GM12865 (cell line): ENCODE measurements around the gene CCDC141.
"Not testable (repeated sequence)": the region's sequence is repeated elsewhere in the genome, so short reads cannot be mapped to it uniquely, and the experiment has no call there.

Experiments used
- DNase-seq: peaks from one replicate; pipeline ENCODE4 v3.0.0; 2010; ENCODE audit warnings: low read depth
- H3K4me3 ChIP-seq: 2 replicates; pipeline ENCODE4 v1.5.1; 2011; ENCODE audit warnings: mild to moderate bottlenecking, low read depth, low read length, control low read depth
- TF ChIP-seq, protein P1 (sequence below): IDR thresholded peaks from 2 replicates; pipeline ENCODE4 v1.5.1; 2011; ENCODE audit warnings: low read length, control low read depth, low read depth, inconsistent platforms; ENCODE audit not compliant: insufficient read depth; ENCODE audit errors: missing control alignments

The CCDC141 gene

DNA sequence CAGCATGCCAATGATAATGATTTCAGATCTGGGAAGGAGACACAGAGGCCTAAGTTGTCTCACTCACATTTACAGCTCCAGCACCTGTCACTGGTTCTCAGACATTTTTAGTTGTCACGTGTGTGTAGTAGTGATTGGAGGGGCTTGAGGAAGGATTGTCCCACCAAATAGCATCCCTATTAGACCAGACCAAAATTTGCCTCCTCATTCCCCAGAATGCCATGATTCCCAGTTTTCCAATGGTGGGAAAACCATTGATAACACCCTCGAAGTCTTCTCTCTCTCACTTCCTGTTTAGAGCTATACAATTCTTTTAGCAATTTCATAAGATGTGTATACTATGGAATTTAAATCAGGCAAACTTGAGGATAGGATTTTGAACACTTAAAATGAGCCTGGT is 52.5 kb downstream of the CCDC141 start:
- no peak for DNase-seq
- no peak overlapping the region for H3K4me3 ChIP-seq
- TF ChIP-seq, protein P1, sequence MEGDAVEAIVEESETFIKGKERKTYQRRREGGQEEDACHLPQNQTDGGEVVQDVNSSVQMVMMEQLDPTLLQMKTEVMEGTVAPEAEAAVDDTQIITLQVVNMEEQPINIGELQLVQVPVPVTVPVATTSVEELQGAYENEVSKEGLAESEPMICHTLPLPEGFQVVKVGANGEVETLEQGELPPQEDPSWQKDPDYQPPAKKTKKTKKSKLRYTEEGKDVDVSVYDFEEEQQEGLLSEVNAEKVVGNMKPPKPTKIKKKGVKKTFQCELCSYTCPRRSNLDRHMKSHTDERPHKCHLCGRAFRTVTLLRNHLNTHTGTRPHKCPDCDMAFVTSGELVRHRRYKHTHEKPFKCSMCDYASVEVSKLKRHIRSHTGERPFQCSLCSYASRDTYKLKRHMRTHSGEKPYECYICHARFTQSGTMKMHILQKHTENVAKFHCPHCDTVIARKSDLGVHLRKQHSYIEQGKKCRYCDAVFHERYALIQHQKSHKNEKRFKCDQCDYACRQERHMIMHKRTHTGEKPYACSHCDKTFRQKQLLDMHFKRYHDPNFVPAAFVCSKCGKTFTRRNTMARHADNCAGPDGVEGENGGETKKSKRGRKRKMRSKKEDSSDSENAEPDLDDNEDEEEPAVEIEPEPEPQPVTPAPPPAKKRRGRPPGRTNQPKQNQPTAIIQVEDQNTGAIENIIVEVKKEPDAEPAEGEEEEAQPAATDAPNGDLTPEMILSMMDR = no peak

DNA sequence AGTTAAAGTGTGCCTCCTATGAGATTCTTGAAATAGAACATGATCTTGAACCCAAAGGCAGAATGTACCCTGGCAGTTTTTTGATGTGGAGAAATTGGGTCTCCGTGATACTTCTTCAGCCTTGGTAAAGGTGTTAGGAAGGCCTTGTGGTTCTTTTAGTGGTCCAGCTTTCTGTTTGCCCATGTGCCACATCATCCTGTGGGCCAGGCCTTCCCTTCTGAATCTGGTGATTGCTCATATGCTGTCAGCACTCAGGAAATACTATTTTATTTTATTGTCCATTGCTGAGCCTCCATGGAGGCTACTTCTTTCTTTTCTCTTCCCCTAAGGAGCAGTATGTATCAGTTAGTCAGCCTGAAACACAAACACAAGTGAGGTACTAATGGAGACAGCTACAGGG is 52.9 kb downstream of the CCDC141 start:
- no peak for DNase-seq
- no peak overlapping the region for H3K4me3 ChIP-seq
- TF ChIP-seq, protein P1 = no peak

DNA sequence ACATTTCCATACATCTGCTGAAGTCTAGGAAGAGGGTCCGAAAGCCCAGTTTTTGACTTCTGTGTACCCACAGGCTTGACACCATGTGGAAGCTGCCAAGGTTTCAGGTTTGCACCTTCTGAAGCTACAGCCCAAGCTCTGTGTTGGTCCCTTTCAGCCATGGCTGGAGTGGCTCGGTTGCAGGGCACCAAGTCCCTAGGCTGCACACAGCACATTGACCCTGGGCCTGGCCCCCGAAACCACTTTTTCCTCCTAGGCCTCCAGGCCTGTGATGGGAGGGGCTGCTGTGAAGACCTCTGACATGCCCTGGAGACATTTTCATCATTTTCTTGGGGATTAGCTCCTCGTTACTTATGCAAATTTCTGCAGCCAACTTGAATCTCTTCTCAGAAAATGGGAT is 55.7 kb downstream of the CCDC141 start:
- TF ChIP-seq, protein P1 = no peak
- no peak for DNase-seq
- no peak overlapping the region for H3K4me3 ChIP-seq

DNA sequence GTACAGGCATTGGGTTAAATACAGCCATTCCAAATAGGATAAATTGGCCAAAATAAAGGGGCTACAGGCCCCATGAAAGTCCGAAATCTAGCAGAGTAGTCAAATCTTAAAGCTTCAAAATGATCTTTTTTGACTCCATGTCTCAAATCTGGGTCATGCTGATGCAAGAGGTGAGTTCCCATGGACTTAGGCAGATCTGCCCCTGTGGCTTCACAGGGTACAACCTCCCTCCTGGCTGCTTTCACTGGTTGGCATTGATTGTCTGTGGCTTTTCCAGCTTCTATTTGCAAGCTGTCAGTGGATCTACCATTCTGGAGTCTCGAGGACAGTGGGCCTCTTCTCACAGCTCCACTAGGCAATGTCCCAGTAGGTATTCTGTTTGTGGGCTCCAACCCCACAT is 56.1 kb downstream of the CCDC141 start:
- TF ChIP-seq, protein P1 = no peak
- DNase-seq = no peak
- no peak overlapping the region for H3K4me3 ChIP-seq

DNA sequence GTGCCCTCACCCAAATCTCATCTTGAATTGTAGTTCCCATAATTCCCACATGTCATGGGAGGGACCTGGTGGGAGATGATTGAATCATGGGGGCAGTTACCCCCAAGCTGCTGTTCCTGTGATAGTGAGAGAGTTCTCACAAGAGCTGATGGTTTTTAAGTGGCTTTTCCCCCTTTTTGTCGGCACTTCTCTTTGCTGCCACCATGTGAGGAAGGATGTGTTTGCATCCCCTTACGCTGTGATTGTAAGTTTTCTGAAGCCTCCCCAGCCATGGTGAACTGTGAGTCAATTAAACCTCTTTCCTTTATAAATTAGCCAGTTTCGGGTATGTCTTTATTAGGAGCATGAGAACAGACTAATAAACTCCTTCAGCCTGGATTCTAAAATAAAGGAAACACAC is 57.2 kb downstream of the CCDC141 start:
- not testable (repeated sequence) for DNase-seq, H3K4me3 ChIP-seq

DNA sequence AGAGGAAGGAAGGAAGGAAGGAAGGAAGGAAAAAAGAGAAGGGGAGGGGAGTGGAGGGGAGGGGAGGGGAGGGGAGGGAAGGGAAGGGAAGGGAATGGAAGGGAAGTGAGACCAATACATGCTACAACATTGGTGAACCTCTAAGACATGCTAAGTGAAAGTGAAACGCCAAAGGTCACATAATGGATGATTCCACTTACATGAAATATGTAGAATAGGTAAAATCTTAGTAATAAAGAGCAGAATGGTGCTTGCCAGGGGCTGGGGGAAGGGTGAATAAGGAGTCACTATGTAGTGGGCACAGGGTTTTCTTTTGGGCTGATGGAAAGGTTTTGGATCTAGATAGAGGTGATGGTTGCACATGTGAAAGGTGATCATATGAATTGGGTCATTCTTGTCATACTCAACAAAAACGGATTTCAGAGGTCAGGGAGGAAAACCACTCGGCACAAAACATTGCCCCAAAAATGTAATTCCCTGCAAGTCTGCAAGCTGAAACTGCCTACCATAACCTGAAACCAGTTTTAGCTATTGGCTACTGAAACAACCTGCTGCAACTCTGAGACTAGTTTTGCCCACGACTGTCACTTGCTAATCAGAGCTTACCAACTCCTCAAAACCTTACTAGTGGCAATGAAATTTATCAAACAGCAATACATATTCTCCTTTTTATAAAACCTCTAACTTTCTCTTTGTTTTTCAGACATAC is 59.2 kb downstream of the CCDC141 start:
- no peak overlapping the region for H3K4me3 ChIP-seq
- TF ChIP-seq, protein P1 = no peak
- DNase-seq = peak; percentile 43

DNA sequence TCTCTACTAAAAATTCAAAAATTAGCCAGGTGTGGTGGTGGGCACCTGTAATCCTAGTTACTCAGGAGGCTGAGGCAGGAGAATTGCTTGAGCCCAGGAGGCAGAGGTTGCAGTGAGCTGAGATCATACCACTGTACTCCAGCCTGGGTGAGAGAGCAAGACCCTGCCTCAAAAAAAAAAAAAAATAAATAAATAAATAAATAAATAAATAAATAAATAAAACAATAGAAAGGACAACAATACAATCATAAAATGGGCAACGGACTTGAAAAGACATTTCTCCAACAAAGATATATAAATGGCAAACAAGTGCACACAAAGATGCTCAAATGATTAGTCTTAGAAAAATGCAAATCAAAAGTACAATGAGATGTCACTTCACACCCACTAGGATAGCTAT is 60.5 kb downstream of the CCDC141 start:
- not testable (repeated sequence) for H3K4me3 ChIP-seq

DNA sequence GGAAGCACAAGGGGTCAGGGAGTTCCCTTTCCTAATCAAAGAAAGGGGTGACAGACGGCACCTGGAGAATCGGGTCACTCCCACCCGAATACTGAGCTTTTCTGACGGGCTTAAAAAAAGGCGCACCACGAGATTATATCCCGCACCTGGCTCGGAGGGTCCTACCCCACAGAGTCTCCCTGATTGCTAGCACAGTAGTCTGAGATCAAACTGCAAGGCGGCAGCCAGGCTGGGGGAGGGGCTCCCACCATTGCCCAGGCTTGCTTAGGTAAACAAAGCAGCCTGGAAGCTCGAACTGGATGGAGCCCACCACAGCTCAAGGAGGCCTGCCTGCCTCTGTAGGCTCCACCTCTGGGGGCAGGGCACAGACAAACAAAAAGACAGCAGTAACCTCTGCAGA is 67.3 kb downstream of the CCDC141 start:
- DNase-seq, H3K4me3 ChIP-seq: not testable (repeated sequence)

More for the DNA sequence above, 60.5 kb downstream of the CCDC141 start:
- not testable (repeated sequence) for DNase-seq
